ENCODE data around the gene USP7. TPM values are rescaled to one million over a fixed set of nuclear protein-coding genes. Genes with fewer than 3 reads are reported as not detected.

Gene USP7
- polyA plus RNA-seq, 1 of the 3 experiments (the other 2 are of a cell fraction), result 8.6 TPM

DNA sequence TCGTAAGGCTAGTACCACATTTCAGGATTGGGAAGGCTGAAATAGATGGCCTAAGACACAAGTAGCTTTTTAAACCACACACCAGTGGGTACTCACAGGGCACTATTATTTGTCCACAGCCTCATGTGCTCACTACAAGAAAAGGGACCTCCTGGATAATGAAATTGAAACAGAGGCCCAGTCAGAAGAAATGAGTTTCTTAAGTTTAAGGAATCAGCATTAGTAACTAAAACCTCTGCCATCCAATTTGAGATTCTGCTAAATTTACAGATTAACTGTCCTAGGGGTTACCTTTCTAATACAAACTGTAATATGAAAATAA, 3.0 kb downstream of the USP7 start:
- H3K4me2 ChIP-seq, result peak overlapping the region; percentile 85
- no peak overlapping the region for H3K9ac ChIP-seq
- peaks cover 71% of the 10 kb centered on the region for H4K20me1 ChIP-seq (ENCODE audit: insufficient read depth)
- no peaks in the 10 kb centered on the region for H3K36me3 ChIP-seq (replicated peaks in 1 of 2; ENCODE audit: control insufficient read depth in 1 of 2, insufficient read depth in 2 of 2, low read length in 1 of 2)
- H3K79me2 ChIP-seq (ENCODE audit: insufficient read depth), result peaks cover 73% of the 10 kb centered on the region
- ChIA-PET CTCF (interaction anchor here (1.4 to 2.9 kb wide), 5 partner anchors 24 to 81 kb away, joined by 4 to 16 read pairs (median 7); no protein-coding TSS in a partner anchor), POLR2A (interaction anchor here (0.6 kb wide), 1 partner anchor 48 kb away, joined by 3 read pairs; no protein-coding TSS in a partner anchor)
- no peak overlapping the region for H2AFZ ChIP-seq (ENCODE audit: low read depth)
- peak overlapping the region in 1 of 2 experiments; percentile 57; a peak in 3 of 4 replicates for H3K27ac ChIP-seq (ENCODE audit: low read depth in 2 of 2, low read length in 1 of 2)
- no peaks in the 10 kb centered on the region for H3K9me3 ChIP-seq
- no peaks in the 10 kb centered on the region for H3K9me2 ChIP-seq
- no peak for DNase-seq
- 50% methylated on average over 1 of the region's 1 CpG for WGBS (ENCODE audit: low lambda C conversion rate)
- no peaks in the 10 kb centered on the region for H3K27me3 ChIP-seq (ENCODE audit: insufficient read depth)
- 0 out of 4 replicates have a peak overlapping the region, but pooled peaks of 1 of the 2 experiments have one; percentile 17 for H3K4me3 ChIP-seq (ENCODE audit: low read depth in 2 of 2, low read length in 1 of 2)
- peaks cover 48 to 57% of the 10 kb centered on the region in 2 experiments for H3K4me1 ChIP-seq (ENCODE audit: control insufficient read depth in 1 of 2, insufficient read depth in 2 of 2, low read depth in 1 of 2, low read length in 1 of 2)
- no peak for TF ChIP-seq JUND (IDR thresholded peaks at IDR 0.05)
- TF ChIP-seq TAF1 (IDR thresholded peaks at IDR 0.05; ENCODE audit: borderline replicate concordance, low read depth, low read length), result no peak
- H3F3A ChIP-seq (replicated peaks; ENCODE audit: insufficient read depth), result peaks cover 15% of the 10 kb centered on the region

DNA sequence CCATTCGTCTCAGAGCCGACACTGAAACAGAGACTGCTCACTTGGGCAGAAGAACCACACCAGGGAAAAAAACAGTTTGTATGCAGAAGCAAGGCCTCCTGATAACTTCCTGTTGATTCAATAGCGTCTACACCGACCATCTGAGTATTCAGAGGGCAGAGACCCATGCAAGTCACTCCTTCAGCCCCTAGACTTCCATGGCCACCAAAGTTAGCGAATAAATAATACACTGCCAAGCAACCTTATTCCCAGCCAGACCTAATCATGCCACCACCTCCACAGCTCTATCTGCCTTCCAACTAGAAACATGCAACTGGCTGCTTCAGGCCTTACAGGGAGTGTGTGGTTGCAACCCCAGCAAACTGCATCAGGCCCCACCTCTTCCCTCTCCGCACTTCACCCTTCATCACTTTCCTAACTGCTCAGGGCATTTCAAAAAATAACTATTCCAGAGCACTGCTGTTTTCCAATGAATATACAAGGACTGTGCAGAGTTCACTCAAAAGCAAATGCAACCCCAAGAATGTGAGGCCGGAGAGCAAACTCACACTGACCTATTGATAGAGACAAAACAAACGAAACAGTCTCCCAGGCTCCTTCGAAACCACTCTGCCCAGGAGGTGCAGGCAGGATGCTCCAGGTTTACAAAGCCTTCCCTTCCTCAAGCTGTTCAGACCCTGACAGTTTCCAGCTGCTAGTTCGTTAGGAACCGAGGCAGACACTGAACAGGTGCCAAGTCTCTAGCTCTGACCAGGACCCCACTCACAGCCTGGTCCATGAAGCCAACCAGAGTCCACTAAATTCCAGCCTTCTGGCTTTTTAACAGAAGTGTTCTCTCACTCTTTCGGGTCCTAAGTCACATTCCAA, 3.6 kb downstream of the USP7 start:
- H3K4me2 ChIP-seq, result peak overlapping the region; percentile 85
- H3K27ac ChIP-seq (ENCODE audit: low read depth in 2 of 2, low read length in 1 of 2), result peak overlapping the region; percentile 11 to 57; a peak in 3 of 4 replicates
- TF ChIP-seq MEF2A (IDR thresholded peaks at IDR 0.05; ENCODE audit: borderline replicate concordance, low read depth) (no peak), SMC3 (IDR thresholded peaks at IDR 0.05; ENCODE audit: low read depth, low read length) (no peak), TCF12 (IDR thresholded peaks at IDR 0.05) (no peak), FOXM1 (IDR thresholded peaks at IDR 0.05; ENCODE audit: low read depth) (no peak), YY1 (IDR thresholded peaks at IDR 0.05; ENCODE audit: low read depth) (no peak), EP300 (IDR thresholded peaks at IDR 0.05; ENCODE audit: borderline replicate concordance in 1 of 2, low read depth in 1 of 2, low read length in 1 of 2) (no peak), EZH2phosphoT487 (IDR thresholded peaks at IDR 0.05; ENCODE audit: borderline replicate concordance, low read depth) (no peak), SIN3A (IDR thresholded peaks at IDR 0.05; ENCODE audit: borderline replicate concordance, low read depth, low read length) (no peak)
- TF ChIP-seq, protein P1, sequence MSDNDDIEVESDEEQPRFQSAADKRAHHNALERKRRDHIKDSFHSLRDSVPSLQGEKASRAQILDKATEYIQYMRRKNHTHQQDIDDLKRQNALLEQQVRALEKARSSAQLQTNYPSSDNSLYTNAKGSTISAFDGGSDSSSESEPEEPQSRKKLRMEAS (IDR thresholded peaks at IDR 0.05; ENCODE audit: low read depth), result no peak
- TF ChIP-seq, protein P2, sequence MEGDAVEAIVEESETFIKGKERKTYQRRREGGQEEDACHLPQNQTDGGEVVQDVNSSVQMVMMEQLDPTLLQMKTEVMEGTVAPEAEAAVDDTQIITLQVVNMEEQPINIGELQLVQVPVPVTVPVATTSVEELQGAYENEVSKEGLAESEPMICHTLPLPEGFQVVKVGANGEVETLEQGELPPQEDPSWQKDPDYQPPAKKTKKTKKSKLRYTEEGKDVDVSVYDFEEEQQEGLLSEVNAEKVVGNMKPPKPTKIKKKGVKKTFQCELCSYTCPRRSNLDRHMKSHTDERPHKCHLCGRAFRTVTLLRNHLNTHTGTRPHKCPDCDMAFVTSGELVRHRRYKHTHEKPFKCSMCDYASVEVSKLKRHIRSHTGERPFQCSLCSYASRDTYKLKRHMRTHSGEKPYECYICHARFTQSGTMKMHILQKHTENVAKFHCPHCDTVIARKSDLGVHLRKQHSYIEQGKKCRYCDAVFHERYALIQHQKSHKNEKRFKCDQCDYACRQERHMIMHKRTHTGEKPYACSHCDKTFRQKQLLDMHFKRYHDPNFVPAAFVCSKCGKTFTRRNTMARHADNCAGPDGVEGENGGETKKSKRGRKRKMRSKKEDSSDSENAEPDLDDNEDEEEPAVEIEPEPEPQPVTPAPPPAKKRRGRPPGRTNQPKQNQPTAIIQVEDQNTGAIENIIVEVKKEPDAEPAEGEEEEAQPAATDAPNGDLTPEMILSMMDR (IDR thresholded peaks at IDR 0.05), result no peak
- H3K9me2 ChIP-seq, result no peaks in the 10 kb centered on the region
- peaks cover 77% of the 10 kb centered on the region for H4K20me1 ChIP-seq (ENCODE audit: insufficient read depth)
- WGBS (ENCODE audit: low lambda C conversion rate), result 48% methylated on average over 12 of the region's 12 CpGs
- H3K36me3 ChIP-seq (replicated peaks in 1 of 2; ENCODE audit: control insufficient read depth in 1 of 2, insufficient read depth in 2 of 2, low read length in 1 of 2), result no peaks in the 10 kb centered on the region
- H3K9me3 ChIP-seq, result no peaks in the 10 kb centered on the region
- no peak overlapping the region for H3K9ac ChIP-seq
- CTCF ChIA-PET, result interaction anchor here (0.6 to 2.9 kb wide), 7 partner anchors 24 to 107 kb away, joined by 4 to 16 read pairs (median 7); no protein-coding TSS in a partner anchor
- peak; percentile 52 for DNase-seq
- peaks cover 48 to 63% of the 10 kb centered on the region in 2 experiments for H3K4me1 ChIP-seq (ENCODE audit: control insufficient read depth in 1 of 2, insufficient read depth in 2 of 2, low read depth in 1 of 2, low read length in 1 of 2)
- H3K27me3 ChIP-seq (ENCODE audit: insufficient read depth), result no peaks in the 10 kb centered on the region
- POLR2A ChIA-PET, result interaction anchor here (0.6 kb wide), 1 partner anchor 48 kb away, joined by 3 read pairs; no protein-coding TSS in a partner anchor
- peaks cover 15% of the 10 kb centered on the region for H3F3A ChIP-seq (replicated peaks; ENCODE audit: insufficient read depth)
- H3K79me2 ChIP-seq (ENCODE audit: insufficient read depth), result peaks cover 79% of the 10 kb centered on the region
- 0 out of 4 replicates have a peak overlapping the region, but pooled peaks of 1 of the 2 experiments have one; percentile 17 for H3K4me3 ChIP-seq (ENCODE audit: low read depth in 2 of 2, low read length in 1 of 2)
- no peak overlapping the region for H2AFZ ChIP-seq (ENCODE audit: low read depth)
